SIG-M5 (cell line): ENCODE results near the gene ADCY5.
"Not testable (repeated sequence)": the region's sequence is repeated elsewhere in the genome, so short reads cannot be mapped to it uniquely, and the experiment has no call there.

Source experiments
- DNase-seq: peaks from one replicate; lab custom pipeline; 2025; lab: John Stamatoyannopoulos, UW

Gene ADCY5

DNA sequence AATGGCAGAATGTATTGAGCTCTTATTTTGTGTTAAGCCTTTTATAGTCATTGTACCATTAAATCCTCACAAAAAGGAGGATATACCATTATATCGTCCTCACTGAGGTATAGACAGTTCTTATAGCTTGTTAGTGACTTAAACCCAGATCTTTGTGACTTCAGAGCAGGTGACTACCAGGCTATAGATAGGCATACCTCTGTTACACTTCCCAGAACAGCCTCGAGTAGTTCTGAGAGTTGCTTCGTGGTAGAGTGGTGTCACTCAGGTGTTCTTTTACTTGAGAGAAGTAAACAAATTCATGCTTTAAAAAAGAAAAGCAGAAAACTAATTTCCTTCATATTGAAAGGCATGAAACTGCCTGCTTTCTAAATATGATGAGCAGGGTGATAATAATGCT lies 187.2 kb downstream of the ADCY5 start:
- DNase-seq = no peak

GRCh38 chr3:123258811-123259420 lies 190.0 kb downstream of the ADCY5 start:
- DNase-seq = peak; percentile 20

GRCh38 chr3:123258359-123258758 lies 190.5 kb downstream of the ADCY5 start:
- no peak for DNase-seq

- no peak for DNase-seq
Measured at GRCh38 chr3:123256256-123256655, 192.6 kb downstream of the ADCY5 start.

DNA sequence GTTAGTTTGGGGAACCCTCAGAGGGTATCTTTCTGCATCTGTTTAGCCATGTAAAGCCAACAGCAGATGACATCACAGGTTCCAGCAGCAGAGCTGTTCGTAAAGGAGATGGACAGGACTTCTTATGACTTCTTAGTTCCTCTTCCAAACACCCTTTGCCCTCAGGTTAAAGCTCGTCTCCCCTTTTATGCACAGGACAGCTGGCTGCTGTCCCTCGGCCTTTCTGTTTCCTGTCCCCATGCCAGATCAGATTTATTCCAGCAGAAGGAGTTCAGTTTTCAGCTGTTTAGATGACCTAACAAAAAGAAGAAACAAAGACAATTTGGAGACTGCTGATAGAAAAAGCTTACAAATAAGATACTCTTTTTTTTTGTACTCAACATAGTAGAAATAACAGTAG lies 202.0 kb downstream of the ADCY5 start:
- DNase-seq = no peak

DNA sequence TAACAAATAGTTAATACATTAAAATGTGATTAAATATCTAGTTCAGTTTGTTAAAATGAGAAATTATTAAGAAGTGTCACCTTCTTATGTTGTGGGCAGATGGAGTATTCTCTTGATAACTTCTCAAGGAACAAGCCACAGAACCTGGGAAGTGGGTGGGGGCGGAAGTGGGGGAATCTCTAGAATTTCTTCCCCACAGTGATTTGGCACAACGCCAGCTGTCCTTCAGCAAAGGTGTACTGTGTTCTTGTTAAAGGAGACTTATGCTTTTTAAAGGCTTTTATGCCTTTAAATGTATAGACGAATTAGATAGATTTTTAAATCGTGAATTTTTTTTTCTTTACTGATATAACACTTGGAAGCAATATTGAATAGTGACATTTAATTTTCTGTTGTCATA lies 204.8 kb downstream of the ADCY5 start:
- no peak for DNase-seq

GRCh38 chr3:123239756-123240155 lies 209.1 kb downstream of the ADCY5 start:
- no peak for DNase-seq

DNA sequence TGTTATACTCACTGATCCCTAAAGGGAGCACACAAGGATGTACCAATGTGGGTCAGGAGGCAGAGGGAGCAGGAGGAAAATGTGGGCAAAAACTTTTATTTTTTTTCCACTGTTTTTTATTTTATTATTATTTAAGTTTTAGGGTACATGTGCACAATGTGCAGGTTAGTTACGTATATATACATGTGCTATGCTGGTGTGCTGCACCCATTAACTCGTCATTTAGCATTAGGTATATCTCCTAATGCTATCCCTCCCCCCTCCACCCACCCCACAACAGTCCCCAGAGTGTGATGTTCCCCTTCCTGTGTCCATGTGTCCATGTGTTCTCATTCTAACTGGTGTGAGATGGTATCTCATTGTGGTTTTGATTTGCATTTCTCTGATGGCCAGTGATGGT lies 209.7 kb downstream of the ADCY5 start:
- not testable (repeated sequence) for DNase-seq

GRCh38 chr3:123236902-123237301 lies 212.0 kb downstream of the ADCY5 start:
- DNase-seq = no peak
